Activated CD4-positive, alpha-beta T cell treated with anti-CD3 and anti-CD28 coated beads, Interleukin-2, amount 10 ng/mL, durations not matched to agents 7 days and 5 days (primary cell): Measurements from ENCODE around the gene CEP350. TPM values are rescaled to one million over a fixed set of nuclear protein-coding genes. Genes with fewer than 3 reads are reported as not detected.

Experiments used
- CTCF ChIA-PET: fragments of 350-600 bp; sonication (Branson Sonifier 250); formaldehyde crosslinking; loops from one replicate; lab custom pipeline; 2021; ENCODE audit warnings: antibody characterized with exemption; lab: Charles Lee
- POLR2A ChIA-PET: fragments of 350-600 bp; sonication (Branson Sonifier 250); formaldehyde crosslinking; loops from one replicate; lab custom pipeline; 2021; ENCODE audit warnings: antibody characterized with exemption; lab: Charles Lee
- DNase-seq: peaks from one replicate; pipeline ENCODE4 v3.0.0-alpha.2; 2020
- H3K27ac Mint-ChIP-seq: one replicate; pipeline ENCODE4 v1.8.0; 2021; ENCODE audit warnings: mild to moderate bottlenecking, moderate library complexity, mixed read lengths
- H3K27me3 Mint-ChIP-seq: one replicate; pipeline ENCODE4 v1.8.0; 2021; ENCODE audit warnings: mixed read lengths
- H3K36me3 Mint-ChIP-seq: one replicate; pipeline ENCODE4 v1.8.0; 2021; ENCODE audit warnings: low read depth, mixed read lengths
- H3K4me1 Mint-ChIP-seq: one replicate; pipeline ENCODE4 v1.8.0; 2021; ENCODE audit warnings: mixed read lengths
- H3K4me3 Mint-ChIP-seq: one replicate; pipeline ENCODE4 v1.8.0; 2021; ENCODE audit warnings: mild to moderate bottlenecking, moderate library complexity, mixed read lengths
- H3K9me3 Mint-ChIP-seq: one replicate; pipeline ENCODE4 v1.8.0; 2021; ENCODE audit warnings: mixed read lengths
- total RNA-seq, 2 experiments: library from RNA; stranded (reverse); gene quantifications; one replicate each; pipeline ENCODE4 v1.2.3, GENCODE V29; 2021

The CEP350 gene
- total RNA-seq, 2 experiments from 2014 or later = 65.7 to 70.1 TPM

DNA sequence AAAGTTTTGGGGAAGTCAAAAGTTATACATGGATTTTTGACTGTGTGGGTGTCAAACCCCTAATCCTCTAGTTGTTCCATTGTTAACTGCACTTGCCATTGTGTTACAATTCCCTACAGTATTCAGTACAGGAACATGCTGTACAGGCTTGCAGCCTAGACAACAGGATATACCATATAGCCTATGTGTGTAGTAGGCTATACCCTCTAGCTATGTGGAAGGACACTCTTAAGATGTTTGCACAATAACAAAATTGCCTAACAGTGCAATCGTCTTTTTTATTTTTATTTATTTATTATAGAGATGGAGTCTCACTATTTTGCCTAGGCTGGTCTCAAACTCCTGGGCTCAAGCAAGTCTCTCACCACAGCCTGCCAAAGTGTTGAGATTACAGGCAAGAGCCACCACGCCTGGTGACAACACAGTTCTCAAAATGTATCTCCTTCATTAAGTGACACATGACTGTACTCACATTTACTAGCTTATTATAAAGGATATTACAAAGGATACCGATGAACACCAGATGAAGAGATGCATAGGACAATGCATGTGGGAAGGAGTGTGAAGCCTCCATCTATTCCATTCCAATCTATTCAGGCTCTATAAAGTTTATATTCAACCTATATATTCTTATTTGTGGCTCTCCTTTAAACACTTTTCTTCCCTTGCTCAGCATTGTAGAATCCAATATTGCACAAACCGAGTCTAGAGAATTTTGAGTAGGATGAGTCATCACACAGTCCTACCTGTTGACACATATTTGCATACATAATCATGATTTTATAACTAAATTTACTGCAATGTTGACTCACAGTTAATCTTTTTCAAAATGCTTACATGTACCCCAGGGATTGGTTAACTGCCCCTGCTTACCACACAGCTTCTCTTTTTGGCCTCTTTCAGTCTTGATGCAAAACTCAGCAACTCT is 28.4 kb upstream of the CEP350 start:
- H3K4me3 Mint-ChIP-seq = no peak overlapping the region
- ChIA-PET POLR2A (no interaction called here), CTCF (no interaction called here)
- H3K4me1 Mint-ChIP-seq = no peaks in the 10 kb centered on the region
- peaks cover 3% of the 10 kb centered on the region for H3K27me3 Mint-ChIP-seq
- no peak overlapping the region for H3K27ac Mint-ChIP-seq
- DNase-seq = no peak
- H3K36me3 Mint-ChIP-seq = peaks cover 8% of the 10 kb centered on the region
- no peaks in the 10 kb centered on the region for H3K9me3 Mint-ChIP-seq

DNA sequence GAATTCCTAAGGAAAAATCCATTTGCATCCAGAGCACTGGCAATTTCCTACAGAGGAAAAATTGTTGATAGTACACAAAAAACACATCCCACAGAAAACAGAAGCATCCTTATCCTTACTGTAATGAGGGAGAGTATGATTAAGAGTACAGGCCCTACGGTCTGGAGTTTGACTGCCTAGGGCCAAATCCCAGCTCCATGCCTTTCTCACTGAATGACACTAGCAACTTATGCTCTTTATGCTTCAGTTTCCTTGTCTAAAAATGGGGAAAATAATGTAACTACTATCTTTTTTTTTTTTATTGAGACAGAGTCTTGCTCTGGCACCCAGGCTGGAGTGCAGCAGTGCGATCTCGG is 27.8 kb upstream of the CEP350 start:
- no peaks in the 10 kb centered on the region for H3K9me3 Mint-ChIP-seq
- CTCF ChIA-PET = no interaction called here
- no peaks in the 10 kb centered on the region for H3K4me1 Mint-ChIP-seq
- no peak overlapping the region for H3K27ac Mint-ChIP-seq
- no peak overlapping the region for H3K4me3 Mint-ChIP-seq
- POLR2A ChIA-PET = no interaction called here
- H3K27me3 Mint-ChIP-seq = peaks cover 3% of the 10 kb centered on the region
- DNase-seq = no peak
- H3K36me3 Mint-ChIP-seq = peaks cover 4% of the 10 kb centered on the region

DNA sequence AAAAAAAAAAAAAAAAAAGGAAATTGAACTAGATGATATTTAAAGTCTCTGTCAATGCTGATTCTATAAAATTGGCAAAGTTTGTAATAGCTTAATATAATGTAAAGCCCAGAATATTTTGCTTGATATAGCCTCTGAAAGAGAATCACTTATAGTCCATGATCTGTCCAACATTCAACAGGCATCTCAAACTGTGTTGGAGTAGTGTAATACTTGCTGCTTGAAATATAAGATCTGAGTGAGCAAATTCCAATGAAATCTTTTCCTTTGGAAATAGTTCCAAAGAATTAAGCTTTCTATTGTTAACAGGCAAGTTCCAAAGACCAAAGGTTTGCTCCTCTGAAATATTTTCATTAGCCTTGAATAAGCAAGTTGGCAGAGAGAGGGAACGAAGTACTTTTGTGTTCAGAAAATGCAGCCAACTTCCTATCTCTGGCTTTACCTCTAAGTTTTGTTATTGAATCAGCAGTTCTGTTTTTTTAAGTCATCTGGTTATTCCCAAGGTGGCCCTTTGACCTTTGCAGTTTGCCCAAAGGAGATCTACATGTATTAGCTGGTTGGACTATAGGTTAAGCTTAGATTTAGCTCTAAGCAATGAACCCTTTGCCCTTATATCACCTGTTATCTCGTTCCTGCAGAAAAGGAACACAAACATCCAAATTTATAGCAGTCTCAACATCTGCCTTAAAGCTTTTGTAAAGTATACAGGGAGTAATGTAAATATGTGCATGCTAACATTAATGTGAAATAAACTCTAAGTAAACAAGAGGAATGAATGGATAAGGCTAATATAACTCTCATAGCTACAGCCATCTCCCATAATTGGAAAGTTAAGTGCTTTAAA is 24.4 kb upstream of the CEP350 start:
- Mint-ChIP-seq H3K9me3 (no peaks in the 10 kb centered on the region), H3K27me3 (peaks cover 7% of the 10 kb centered on the region), H3K27ac (no peak overlapping the region), H3K4me3 (no peak overlapping the region), H3K36me3 (no peaks in the 10 kb centered on the region), H3K4me1 (no peaks in the 10 kb centered on the region)
- no peak for DNase-seq
- ChIA-PET POLR2A (no interaction called here), CTCF (interaction anchor here (0.6 kb wide), 1 partner anchor 14 kb away, joined by 3 read pairs; no protein-coding TSS in a partner anchor)

DNA sequence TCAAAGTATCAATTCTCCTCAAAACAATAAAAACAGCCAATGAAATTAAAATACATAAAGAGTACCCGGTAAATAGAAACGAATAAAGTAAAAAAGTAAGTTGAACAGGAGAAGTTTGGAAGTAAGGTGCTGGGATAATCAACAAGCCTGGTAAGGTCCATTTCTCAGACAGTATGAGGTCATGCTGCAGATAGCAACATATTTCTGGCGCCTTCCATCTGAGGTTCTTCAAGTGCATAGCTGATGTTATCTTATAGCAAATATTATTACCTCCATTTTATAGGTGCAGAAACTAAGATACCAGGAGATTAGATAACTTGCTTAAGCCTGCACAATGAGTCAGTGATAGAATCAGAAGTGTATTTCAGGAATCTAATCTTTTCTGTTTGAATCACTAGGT is 23.7 kb upstream of the CEP350 start:
- ChIA-PET CTCF (interaction anchor here (0.6 kb wide), 1 partner anchor 1238 kb away, joined by 3 read pairs; no protein-coding TSS in a partner anchor), POLR2A (no interaction called here)
- no peaks in the 10 kb centered on the region for H3K36me3 Mint-ChIP-seq
- H3K27me3 Mint-ChIP-seq = peaks cover 7% of the 10 kb centered on the region
- H3K27ac Mint-ChIP-seq = no peak overlapping the region
- no peak overlapping the region for H3K4me3 Mint-ChIP-seq
- no peaks in the 10 kb centered on the region for H3K4me1 Mint-ChIP-seq
- no peak for DNase-seq
- no peaks in the 10 kb centered on the region for H3K9me3 Mint-ChIP-seq

DNA sequence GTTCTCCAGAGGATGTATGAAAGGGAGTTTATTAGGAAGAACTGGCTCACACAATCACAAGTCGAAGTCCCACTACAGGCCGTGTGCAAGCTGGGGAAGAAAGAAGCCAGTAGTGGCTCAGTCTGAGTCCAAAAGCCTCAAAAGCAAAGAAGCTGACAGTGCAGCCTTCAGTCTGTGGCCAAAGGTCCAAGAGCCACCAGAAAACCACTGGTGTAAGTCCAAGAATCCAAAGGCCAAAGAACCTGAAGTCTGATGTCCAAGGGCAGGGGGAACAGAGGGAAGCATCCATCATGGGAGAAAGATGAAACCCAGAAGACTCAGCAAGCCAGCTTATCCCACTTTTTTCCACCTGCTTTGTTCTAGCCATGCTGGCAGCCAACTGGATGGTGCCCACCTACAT is 21.4 kb upstream of the CEP350 start:
- Mint-ChIP-seq H3K4me3 (no peak overlapping the region), H3K27ac (no peak overlapping the region), H3K36me3 (no peaks in the 10 kb centered on the region), H3K27me3 (peaks cover 15% of the 10 kb centered on the region), H3K9me3 (no peaks in the 10 kb centered on the region), H3K4me1 (no peaks in the 10 kb centered on the region)
- ChIA-PET CTCF (interaction anchor here (0.8 kb wide), 2 partner anchors 15 to 51 kb away, joined by 3 to 5 read pairs; partner anchors contain the start of gene TOR1AIP1), POLR2A (no interaction called here)
- DNase-seq = no peak

DNA sequence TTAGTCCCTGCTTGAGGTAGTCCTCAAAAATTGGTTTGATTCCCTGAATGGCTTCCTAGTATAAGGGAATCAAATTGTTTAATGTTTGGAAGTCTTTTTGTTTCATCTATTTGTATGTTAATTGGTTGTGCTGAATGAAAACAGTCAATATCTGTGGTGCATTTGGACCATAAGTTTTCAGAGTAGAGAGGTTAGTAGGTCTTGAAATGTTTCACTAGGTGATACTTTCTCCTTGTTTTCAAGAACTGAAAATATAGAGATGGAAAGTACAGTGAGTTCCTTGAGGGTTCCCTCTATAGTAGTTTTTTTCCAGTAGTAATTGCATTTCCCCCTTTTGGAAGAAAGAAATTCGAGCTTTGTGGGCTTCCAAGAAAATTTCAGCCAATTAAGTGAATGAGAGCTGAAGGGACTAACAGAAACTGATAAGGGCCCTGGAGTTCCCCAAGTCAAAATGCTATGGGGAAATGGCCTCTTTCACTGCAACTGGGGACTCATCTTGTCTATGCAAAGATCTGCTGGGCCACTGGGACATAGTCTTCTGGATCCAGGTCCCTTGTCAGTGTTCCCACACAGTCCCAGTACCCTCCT is 18.6 kb upstream of the CEP350 start:
- H3K27ac Mint-ChIP-seq = no peak overlapping the region
- no peaks in the 10 kb centered on the region for H3K9me3 Mint-ChIP-seq
- no peak for DNase-seq
- peaks cover 25% of the 10 kb centered on the region for H3K27me3 Mint-ChIP-seq
- H3K36me3 Mint-ChIP-seq = no peaks in the 10 kb centered on the region
- ChIA-PET POLR2A (no interaction called here), CTCF (interaction anchor here (1.9 kb wide), 1 partner anchor 12 kb away, joined by 7 read pairs; no protein-coding TSS in a partner anchor)
- H3K4me3 Mint-ChIP-seq = no peak overlapping the region
- H3K4me1 Mint-ChIP-seq = no peaks in the 10 kb centered on the region

DNA sequence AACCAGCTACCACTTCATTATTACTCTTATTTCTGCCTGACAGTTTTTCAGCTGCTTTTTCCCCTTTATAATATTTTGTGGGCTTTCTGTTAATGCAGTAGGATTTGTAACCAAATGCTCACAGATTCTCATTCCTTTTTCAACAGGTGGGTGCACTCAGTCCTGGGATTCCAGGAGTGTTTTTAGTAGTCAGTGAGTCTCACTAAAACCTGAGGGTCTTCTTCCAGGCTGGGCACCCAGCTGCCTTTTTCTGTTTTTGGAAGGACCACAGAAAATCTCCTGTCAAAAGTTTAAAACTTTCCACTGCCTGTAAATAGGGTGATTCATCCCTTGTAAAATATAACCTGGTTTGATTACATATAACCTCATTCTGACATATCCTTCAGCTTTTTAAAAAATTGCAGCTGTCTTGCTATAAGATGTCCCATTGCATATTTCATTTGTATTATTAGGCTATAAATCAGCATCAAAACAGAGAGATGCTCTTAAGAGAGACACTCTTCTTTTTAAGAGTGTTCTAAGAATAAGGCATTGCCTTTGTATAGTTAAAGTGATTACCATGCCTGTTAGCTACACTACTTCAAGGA is 16.8 kb upstream of the CEP350 start:
- CTCF ChIA-PET = interaction anchor here (1.2 kb wide), 1 partner anchor 20 kb away, joined by 3 read pairs; no protein-coding TSS in a partner anchor
- POLR2A ChIA-PET = no interaction called here
- Mint-ChIP-seq H3K4me3 (no peak overlapping the region), H3K27ac (no peak overlapping the region), H3K9me3 (no peaks in the 10 kb centered on the region), H3K4me1 (no peaks in the 10 kb centered on the region), H3K27me3 (peaks cover 27% of the 10 kb centered on the region), H3K36me3 (no peaks in the 10 kb centered on the region)
- no peak for DNase-seq

DNA sequence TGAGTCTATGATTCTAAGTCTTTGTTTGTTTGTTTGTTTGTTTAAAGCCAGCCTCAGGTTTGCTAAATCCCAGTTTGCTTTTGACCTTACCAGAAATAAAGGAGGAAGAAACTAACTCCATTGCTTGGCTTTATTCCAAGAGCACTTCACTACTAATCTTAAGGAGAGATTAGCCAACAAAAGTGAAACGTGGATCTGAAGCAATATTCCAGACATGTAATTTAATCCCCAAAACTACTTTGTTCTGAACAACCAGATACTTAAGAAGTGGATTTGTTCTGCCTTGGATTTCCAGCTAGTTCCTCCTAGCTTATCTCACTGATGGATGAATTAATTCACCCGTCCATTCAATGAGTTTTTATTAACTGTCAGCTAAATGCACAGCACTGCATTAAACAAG is 15.9 kb upstream of the CEP350 start:
- no peaks in the 10 kb centered on the region for H3K4me1 Mint-ChIP-seq
- no peak overlapping the region for H3K4me3 Mint-ChIP-seq
- no peak overlapping the region for H3K27ac Mint-ChIP-seq
- ChIA-PET POLR2A (no interaction called here), CTCF (interaction anchor here (1.0 kb wide), 1 partner anchor 12 kb away, joined by 3 read pairs; no protein-coding TSS in a partner anchor)
- H3K9me3 Mint-ChIP-seq = no peaks in the 10 kb centered on the region
- no peak for DNase-seq
- peaks cover 24% of the 10 kb centered on the region for H3K27me3 Mint-ChIP-seq
- H3K36me3 Mint-ChIP-seq = no peaks in the 10 kb centered on the region

DNA sequence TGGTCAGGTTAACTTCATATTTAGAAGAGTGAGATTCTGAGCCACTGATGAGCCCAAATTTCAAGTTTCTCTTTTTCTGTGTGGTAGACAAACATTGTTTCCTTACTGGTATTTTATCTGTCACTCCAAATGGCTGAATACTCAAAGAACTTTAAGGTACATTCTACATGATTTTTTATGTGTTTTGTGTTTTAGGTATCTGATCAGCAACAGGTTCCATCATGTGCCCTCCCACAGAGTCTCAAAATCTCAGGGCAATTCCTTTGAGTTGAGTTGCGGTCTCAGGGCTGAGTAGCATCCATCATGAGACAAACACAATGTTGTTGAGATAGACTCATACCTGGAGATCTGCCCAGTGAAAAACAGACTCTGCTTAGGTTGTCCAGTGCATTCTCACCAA is 14.7 kb upstream of the CEP350 start:
- Mint-ChIP-seq H3K9me3 (no peaks in the 10 kb centered on the region), H3K4me1 (no peaks in the 10 kb centered on the region), H3K4me3 (no peak overlapping the region), H3K27me3 (peaks cover 24% of the 10 kb centered on the region), H3K27ac (no peak overlapping the region), H3K36me3 (no peaks in the 10 kb centered on the region)
- POLR2A ChIA-PET = no interaction called here
- DNase-seq = no peak
- CTCF ChIA-PET = interaction anchor here (1.4 kb wide), 1 partner anchor 13 kb away, joined by 3 read pairs; no protein-coding TSS in a partner anchor

DNA sequence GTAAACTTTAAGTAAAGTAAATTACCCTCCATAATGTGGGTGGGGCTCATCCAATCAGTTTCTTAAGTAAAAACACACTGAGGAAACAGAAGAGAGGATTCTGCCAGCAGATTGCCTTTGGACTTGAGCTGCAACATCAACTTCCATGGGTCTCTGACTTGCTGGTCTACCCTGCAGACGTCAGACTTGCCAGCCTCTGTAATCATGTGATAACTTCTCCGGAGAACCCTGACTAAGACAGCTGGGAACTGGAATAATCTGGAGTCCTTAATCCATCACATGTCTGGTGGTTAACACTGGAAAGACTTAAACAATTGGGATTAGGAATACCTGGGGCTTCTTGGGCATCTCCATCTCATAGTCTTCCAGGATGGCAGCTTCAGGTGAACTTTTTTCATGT is 13.2 kb upstream of the CEP350 start:
- Mint-ChIP-seq H3K9me3 (no peaks in the 10 kb centered on the region), H3K27me3 (peaks cover 23% of the 10 kb centered on the region), H3K4me1 (no peaks in the 10 kb centered on the region), H3K36me3 (no peaks in the 10 kb centered on the region), H3K4me3 (no peak overlapping the region), H3K27ac (no peak overlapping the region)
- ChIA-PET CTCF (interaction anchor here (1.2 to 1.6 kb wide), 2 partner anchors 10 to 35 kb away, joined by 4 read pairs; no protein-coding TSS in a partner anchor), POLR2A (no interaction called here)
- DNase-seq = no peak

DNA sequence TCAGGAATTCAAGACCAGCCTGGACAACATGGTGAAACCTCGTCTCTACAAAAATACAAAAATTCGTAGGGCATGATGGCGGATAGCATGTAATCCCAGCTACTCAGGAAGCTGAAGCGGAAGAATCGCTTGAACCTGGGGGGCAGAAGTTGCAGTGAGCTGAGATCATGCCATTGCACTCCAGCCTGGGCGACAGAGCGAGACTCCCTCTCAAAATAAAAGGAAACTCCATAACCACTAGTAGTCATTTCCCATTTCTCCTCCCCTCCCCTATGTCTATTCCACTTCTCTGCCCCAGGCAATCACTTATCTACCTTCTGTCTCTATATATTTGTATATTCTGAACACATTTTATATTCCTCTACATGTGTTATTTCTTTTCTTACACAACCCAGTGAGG is 4.0 kb upstream of the CEP350 start:
- no peaks in the 10 kb centered on the region for H3K27me3 Mint-ChIP-seq
- H3K4me1 Mint-ChIP-seq = peaks cover 25% of the 10 kb centered on the region
- no peak overlapping the region for H3K4me3 Mint-ChIP-seq
- no peaks in the 10 kb centered on the region for H3K36me3 Mint-ChIP-seq
- CTCF ChIA-PET = interaction anchor here (0.6 to 1.3 kb wide), 3 partner anchors 10 to 141 kb away, joined by 3 to 6 read pairs (median 4); no protein-coding TSS in a partner anchor
- H3K27ac Mint-ChIP-seq = no peak overlapping the region
- H3K9me3 Mint-ChIP-seq = no peaks in the 10 kb centered on the region
- POLR2A ChIA-PET = no interaction called here
- DNase-seq = no peak
